ENCODE data around the gene MAST3. TPM values are rescaled to one million over a fixed set of nuclear protein-coding genes. Genes with fewer than 3 reads are reported as not detected.

Gene MAST3
- total and polyA plus RNA-seq, 8 donors = 13.7 to 27.5 (median 23.6) TPM

DNA sequence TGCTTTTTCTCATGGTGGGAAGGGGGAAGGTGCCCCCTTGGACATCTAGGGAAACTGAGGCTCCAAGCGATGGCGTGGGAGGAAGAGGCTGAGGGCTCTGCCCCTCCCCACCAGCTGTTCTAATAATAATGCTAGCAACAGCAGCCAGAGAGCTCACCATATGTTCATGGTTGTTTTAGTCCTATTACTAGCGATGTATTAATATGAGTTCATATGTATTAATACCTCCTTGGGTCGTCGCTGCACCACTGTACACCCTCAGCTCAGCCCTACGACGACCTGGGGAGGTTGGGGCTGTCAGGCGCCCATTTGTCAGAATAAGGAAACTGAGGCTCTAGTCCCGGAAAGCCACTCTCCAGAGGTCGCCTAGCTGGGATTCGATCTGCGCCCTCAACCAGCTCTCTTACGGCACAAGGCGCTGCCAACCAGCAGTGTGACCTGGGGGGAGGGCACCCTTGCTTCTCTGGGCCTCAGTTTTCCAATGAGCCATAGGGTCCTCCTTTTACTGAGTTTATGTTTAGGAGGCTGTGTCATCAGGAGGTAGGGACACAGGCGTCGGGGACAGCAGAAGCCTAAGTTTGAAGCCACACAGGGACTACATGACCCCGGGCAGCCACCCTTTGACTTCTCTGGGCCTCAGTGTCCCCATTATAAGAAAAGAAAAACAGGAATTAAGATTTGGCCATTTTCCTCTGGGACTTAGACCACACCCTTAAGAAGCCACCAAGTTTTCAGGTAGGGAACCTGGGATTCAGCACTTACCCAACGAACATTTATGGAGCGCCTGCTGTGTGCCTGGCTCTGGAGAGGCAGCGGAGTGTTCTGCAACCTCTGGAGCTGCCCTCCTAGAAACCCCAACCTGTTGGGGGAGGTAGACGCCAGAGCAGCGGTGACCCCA lies 664 bp downstream of the MAST3 start:
- intact Hi-C loops (cut with DNase I) = no loop called here
- ATAC-seq (peak; percentile 1 to 8 (median 2)), FAIRE-seq (no peak), DNase-seq (peak in 1 of 6 donors; percentile 54)
- H3K4me1 ChIP-seq = peaks cover 0 to 7% (median 0%) of the 10 kb centered on the region in 3 donors
- TF ChIP-seq, protein P1, sequence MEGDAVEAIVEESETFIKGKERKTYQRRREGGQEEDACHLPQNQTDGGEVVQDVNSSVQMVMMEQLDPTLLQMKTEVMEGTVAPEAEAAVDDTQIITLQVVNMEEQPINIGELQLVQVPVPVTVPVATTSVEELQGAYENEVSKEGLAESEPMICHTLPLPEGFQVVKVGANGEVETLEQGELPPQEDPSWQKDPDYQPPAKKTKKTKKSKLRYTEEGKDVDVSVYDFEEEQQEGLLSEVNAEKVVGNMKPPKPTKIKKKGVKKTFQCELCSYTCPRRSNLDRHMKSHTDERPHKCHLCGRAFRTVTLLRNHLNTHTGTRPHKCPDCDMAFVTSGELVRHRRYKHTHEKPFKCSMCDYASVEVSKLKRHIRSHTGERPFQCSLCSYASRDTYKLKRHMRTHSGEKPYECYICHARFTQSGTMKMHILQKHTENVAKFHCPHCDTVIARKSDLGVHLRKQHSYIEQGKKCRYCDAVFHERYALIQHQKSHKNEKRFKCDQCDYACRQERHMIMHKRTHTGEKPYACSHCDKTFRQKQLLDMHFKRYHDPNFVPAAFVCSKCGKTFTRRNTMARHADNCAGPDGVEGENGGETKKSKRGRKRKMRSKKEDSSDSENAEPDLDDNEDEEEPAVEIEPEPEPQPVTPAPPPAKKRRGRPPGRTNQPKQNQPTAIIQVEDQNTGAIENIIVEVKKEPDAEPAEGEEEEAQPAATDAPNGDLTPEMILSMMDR (IDR thresholded peaks at IDR 0.05) = no peak
- no peak overlapping the region for H3K27ac ChIP-seq
- no peaks in the 10 kb centered on the region for H3K9me3 ChIP-seq
- 20 to 24% methylated on average over 22 of the region's 22 CpGs for WGBS, 2 donors
- H3K4me3 ChIP-seq = peak overlapping the region; percentile 19 to 81 (median 50)
- H3K36me3 ChIP-seq = no peaks in the 10 kb centered on the region
- no peaks in the 10 kb centered on the region for H3K27me3 ChIP-seq

GRCh38 chr19:18098891-18099622 lies 1.5 kb downstream of the MAST3 start:
- WGBS, 2 donors = 16% methylated on average over 34 of the region's 34 CpGs
- peak overlapping the region in 2 of 4 donors; percentile 60 to 81 for H3K4me3 ChIP-seq
- TF ChIP-seq, protein P1 (IDR thresholded peaks at IDR 0.05) = no peak

GRCh38 chr19:18099623-18099995 lies 2.0 kb downstream of the MAST3 start:
- Histone ChIP-seq H3K27me3 (no peaks in the 10 kb centered on the region), H3K9me3 (no peaks in the 10 kb centered on the region), H3K36me3 (no peaks in the 10 kb centered on the region), H3K4me3 (no peak overlapping the region), H3K27ac (no peak overlapping the region), H3K4me1 (peaks cover 0 to 7% (median 0%) of the 10 kb centered on the region in 3 donors)
- intact Hi-C loops (cut with DNase I) = no loop called here
- TF ChIP-seq, protein P1 (IDR thresholded peaks at IDR 0.05) = no peak
- ATAC-seq (no peak), DNase-seq (peak in 1 of 6 donors; percentile 29), FAIRE-seq (no peak)
- WGBS, 2 donors = 84 to 89% methylated on average over 8 of the region's 8 CpGs

More at GRCh38 chr19:18098891-18099622, 1.5 kb downstream of the MAST3 start:
- FAIRE-seq = no peak
- Histone ChIP-seq H3K27ac (no peak overlapping the region), H3K9me3 (no peaks in the 10 kb centered on the region), H3K27me3 (no peaks in the 10 kb centered on the region), H3K4me1 (peaks cover 0 to 7% (median 0%) of the 10 kb centered on the region in 3 donors), H3K36me3 (no peaks in the 10 kb centered on the region)
- peak in 1 of 4 donors; percentile 5 for ATAC-seq
- DNase-seq = peak in 3 of 6 donors; percentile 59 to 80 (median 70)
- intact Hi-C loops (cut with DNase I) = no loop called here

DNA sequence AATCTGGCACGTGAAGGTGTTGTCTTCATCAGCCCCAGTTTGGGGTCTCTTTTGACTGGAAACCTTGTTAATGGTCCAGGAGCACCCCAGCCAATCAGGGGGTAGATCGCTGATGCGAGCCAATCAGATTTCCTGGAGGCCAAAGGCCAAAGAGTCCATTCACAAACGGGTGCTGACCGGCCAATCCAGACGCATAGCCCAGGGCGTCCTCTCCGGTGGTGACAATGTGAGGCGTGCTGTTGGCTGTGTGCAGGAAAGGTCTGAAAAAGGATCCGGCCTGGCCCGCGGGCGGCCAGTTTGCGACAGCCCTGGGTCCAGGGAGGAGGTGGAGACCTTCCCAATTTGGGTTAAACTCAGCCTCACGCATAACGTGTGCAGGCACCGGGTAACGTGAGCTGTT lies 3.1 kb downstream of the MAST3 start:
- 65 to 68% methylated on average over 18 of the region's 18 CpGs for WGBS, 2 donors
- no peak overlapping the region for H3K4me3 ChIP-seq
- no peak for ATAC-seq
- H3K9me3 ChIP-seq = no peaks in the 10 kb centered on the region
- intact Hi-C loops (cut with DNase I) = no loop called here
- no peak for FAIRE-seq
- no peaks in the 10 kb centered on the region for H3K36me3 ChIP-seq
- DNase-seq = peak in 1 of 6 donors; percentile 43
- H3K27ac ChIP-seq = no peak overlapping the region
- no peaks in the 10 kb centered on the region for H3K27me3 ChIP-seq
- TF ChIP-seq, protein P1 (IDR thresholded peaks at IDR 0.05) = no peak
- peaks cover 0 to 7% (median 0%) of the 10 kb centered on the region in 3 donors for H3K4me1 ChIP-seq

All from pancreas (tissue), 10 donors.